ENCODE results near the gene NTNG1.

The NTNG1 gene

GRCh38 chr1:107415241-107415640, 274.4 kb downstream of the NTNG1 start:
- no peak for DNase-seq

- DNase-seq = no peak
Measured at GRCh38 chr1:107419003-107419402, 278.2 kb downstream of the NTNG1 start.

GRCh38 chr1:107422901-107423300, 282.1 kb downstream of the NTNG1 start:
- DNase-seq = no peak

- DNase-seq = no peak
Measured at GRCh38 chr1:107430540-107431228, 289.8 kb downstream of the NTNG1 start.

GRCh38 chr1:107432108-107432507, 291.3 kb downstream of the NTNG1 start:
- no peak for DNase-seq

- no peak for DNase-seq
Measured at GRCh38 chr1:107433068-107433467, 292.2 kb downstream of the NTNG1 start.

GRCh38 chr1:107433635-107434360, 293.0 kb downstream of the NTNG1 start:
- DNase-seq = no peak

GRCh38 chr1:107434361-107434693, 293.5 kb downstream of the NTNG1 start:
- no peak for DNase-seq

GRCh38 chr1:107436552-107437241, 295.9 kb downstream of the NTNG1 start:
- DNase-seq = no peak

GRCh38 chr1:107439567-107439966, 298.7 kb downstream of the NTNG1 start:
- DNase-seq = no peak

- no peak for DNase-seq
Measured at GRCh38 chr1:107442551-107442950, 301.7 kb downstream of the NTNG1 start.

- DNase-seq = no peak
Measured at GRCh38 chr1:107443027-107443426, 302.2 kb downstream of the NTNG1 start.

- DNase-seq = no peak
Measured at GRCh38 chr1:107443860-107444259, 303.0 kb downstream of the NTNG1 start.

- no peak for DNase-seq
Measured at GRCh38 chr1:107444302-107444701, 303.5 kb downstream of the NTNG1 start.

- DNase-seq = no peak
Measured at GRCh38 chr1:107449326-107449725, 308.5 kb downstream of the NTNG1 start.

- DNase-seq = no peak
Measured at GRCh38 chr1:107450899-107451664, 310.2 kb downstream of the NTNG1 start.

GRCh38 chr1:107451715-107452114, 310.9 kb downstream of the NTNG1 start:
- no peak for DNase-seq

- DNase-seq = no peak
Measured at GRCh38 chr1:107454791-107455190, 314.0 kb downstream of the NTNG1 start.

- DNase-seq = no peak
Measured at GRCh38 chr1:107457989-107458388, 317.1 kb downstream of the NTNG1 start.

- DNase-seq = no peak
Measured at GRCh38 chr1:107459204-107459904, 318.5 kb downstream of the NTNG1 start.

- no peak for DNase-seq
Measured at GRCh38 chr1:107460035-107460434, 319.2 kb downstream of the NTNG1 start.

GRCh38 chr1:107464827-107465226, 324.0 kb downstream of the NTNG1 start:
- DNase-seq = no peak

- no peak for DNase-seq
Measured at GRCh38 chr1:107467286-107467685, 326.4 kb downstream of the NTNG1 start.

All from activated T-cell treated with anti-CD3 and anti-CD28 coated beads, Interleukin-2, amount 50 U/mL, for 1 hour (primary cell).